ENCODE results near the gene PPIE. TPM values are rescaled to one million over a fixed set of nuclear protein-coding genes. Genes with fewer than 3 reads are reported as not detected.
A peak's percentile ranks its signal among the peaks of the same experiment; 100 is the strongest.

The PPIE gene
- total RNA-seq, 1 donor from 2014 or later, result 23.6 TPM

DNA sequence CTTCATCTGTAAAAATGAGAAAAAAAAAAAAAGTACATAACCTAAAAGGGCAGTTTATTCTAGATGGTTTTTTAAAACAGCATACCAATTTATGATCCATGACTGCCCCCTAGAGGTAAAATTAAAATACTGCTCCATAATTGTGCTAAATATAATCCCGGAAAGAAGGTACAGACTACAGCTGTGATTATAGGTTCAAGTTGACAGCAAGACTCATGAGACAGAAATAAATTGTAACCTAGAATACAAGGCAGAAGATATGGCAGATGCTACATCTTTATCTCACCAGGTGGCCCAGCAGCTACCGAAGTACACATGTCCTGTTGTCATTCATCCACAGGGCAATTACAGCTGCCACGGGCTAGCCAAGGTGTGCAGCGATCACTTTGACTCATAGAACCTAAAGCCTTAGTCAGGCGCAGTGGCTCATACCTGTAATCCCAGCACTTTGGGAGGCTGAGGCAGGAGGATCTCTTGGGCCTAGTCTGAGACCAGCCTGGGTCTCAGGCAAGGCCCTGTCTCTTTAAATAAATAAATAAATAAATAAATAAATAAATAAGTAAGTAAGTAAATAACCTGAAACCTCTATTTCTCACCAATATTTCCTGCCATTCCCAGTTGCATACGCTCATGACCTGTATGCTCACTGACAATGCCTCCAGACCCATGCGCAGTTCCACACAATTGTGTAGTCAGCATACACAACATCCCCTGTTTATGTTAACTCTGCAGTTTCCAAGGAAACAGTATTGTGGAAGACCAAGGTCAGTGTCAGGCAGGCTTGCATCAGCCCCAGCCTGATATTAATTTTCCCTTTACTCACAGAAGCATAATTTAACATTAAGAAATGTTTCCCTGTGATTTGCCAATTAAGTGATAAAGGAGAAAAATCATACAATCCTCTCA, 18.3 kb upstream of the PPIE start:
- DNase-seq, result no peak

DNA sequence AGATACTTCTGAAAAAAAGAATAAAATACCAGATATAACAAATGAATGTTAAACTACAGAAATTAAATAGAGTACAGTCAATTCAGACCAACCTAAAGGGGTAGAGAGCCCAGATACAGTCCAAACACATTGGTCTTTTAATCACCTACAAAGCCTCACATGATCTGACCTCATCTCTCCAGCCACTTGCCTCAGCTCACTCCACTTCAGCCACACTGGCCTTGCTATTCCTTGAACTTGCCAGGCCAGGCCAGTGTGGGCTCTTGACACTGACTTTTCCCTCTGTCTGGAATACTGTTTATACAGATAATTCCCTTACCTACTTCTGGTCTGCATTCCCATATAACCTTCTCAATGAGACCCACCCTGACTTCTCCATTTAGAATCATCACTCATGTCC, 17.0 kb upstream of the PPIE start:
- DNase-seq, result no peak

DNA sequence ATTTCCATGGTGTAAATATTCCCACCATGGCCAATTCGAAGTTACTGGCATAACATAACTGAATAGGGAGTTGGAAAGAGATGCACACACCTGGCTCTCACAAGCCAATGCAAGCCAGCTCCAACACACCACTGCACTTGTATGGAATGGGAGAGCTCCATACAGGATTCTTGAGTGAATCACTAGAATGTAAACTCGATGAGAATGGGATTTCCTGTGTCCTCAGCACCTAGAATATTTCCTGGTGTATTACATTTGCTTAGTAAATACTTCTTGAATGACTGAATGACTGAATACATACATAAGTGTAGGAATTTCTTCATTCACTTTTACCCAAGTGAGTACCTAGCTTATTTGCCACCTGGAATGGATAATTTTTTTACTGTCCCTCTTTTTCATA, 16.2 kb upstream of the PPIE start:
- DNase-seq, result no peak

DNA sequence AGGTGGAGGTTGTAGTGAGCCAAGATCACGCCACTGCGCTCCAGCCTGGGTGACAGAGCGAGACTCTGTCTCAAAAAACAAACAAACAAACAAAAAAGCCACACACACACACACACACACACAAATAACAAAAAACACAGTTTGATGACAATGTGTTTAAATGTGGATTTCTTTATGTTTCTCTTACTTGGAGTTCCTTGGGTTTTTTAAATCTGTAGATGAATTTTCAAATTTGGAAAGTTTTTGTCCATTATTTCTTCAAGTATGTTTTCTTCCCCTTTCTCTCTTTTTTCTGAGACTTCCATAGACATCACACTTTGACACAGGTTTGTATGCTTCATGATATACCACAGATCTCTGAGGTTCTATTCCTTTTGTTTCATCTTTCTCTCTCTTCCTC, 12.1 kb upstream of the PPIE start:
- no peak for DNase-seq

DNA sequence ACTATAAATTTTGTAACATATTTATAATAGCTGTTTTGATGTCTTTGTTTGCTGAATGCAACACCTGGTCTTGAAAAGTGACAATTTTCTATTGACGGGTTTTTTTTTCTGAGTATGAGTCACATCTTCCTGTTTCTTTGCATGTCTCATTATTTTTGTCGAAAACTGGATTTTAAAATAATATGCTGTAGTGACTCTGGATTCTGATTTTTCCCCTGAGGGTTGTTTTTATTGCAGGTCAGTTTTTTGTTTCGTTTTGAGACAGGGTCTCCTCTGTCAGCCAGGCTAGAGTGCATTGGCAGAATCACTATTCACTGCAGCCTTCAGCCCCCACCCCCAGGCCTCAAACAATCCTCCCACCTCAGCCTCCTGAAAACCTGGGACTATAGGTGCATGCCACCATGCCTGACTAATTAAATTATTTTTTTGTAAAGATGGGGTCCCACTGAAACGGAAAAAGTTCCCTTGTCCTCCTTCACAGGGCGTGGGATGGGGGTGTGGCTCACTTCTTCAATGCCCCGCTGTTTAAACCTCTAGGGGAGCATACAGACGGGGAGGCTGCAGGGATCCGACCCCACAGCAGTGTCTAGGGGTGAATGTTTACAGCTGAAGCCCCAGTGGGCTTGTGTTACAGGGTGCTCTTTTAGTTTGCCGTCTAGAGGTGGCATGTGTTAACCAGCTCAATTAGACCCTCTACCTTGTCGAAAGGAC, 11.3 kb upstream of the PPIE start:
- no peak for DNase-seq

DNA sequence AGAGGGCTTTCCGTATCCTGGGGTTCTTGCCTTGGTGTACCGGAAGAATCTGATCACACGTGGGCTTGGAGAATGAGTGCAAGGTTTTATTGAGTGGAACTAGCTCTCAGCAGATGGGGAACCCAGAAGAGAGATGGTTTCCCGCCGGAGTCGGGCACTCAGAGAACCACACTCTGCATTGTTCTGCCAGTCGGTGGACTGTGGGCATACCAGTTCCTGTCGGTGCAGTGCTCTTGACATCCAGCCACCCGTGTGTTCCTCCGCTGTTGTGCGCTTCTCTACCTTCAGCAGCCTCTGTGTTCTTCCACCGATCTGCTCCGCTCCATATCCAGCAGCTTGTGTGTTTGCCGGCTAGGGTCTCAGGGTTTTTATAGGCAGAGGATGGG, 10.8 kb upstream of the PPIE start:
- no peak for DNase-seq

DNA sequence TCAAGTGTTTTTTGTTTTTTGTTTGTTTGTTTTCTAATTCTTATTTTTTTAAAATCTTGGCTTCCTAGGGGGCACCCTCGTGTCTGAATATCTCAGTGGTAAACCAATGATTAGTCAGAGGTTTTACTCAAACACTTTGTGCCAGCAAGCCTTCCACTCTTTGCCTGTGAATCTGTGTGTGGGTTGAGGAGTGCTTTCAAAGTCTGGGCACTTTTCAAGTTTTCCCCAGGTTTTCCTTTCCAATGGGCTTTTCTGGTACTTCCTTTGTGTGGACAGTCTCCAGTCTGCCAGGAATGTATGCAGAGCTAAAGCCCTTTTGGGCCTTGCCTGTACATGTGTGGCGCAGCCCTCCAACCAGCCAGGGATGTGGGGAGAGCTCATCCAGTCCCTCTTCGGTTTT, 9.7 kb upstream of the PPIE start:
- peak; percentile 5 for DNase-seq

DNA sequence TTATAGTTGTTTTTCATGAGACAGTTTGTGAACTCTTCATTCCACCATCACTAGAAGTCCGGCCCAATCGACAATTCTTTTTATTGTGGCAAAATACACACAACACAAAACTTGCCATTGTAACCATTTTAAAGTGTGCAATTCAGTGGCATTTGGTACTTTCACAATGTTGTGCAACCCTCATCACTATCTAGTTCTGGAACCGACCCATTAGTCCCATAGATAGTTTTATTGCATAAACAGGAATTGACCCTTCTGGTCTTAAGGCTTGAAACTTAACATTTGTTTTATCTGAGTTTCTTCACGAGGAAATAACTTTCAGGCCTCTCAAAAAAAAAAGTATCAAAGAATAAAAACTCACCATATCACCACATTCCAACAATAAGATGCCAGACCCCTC, 8.8 kb upstream of the PPIE start:
- no peak for DNase-seq

DNA sequence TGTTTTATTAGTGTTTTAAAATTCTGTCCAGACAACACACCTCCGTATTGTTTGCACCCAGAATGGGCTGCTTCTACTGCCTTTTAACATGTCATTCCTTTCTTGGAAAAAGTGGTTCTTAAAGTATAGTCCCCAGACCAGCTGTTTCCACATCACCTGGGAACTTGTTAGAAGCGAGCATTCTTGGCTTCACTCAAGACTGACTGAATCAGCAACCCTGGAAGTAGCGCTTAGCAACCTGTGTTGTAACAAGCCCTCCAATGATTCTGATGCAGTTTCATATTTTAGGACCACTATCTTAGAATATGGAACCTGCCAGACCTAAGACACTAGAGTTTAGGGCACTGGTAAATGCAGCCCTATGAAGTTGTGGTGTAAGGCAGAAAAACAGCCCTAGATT, 6.0 kb upstream of the PPIE start:
- DNase-seq, result no peak

DNA sequence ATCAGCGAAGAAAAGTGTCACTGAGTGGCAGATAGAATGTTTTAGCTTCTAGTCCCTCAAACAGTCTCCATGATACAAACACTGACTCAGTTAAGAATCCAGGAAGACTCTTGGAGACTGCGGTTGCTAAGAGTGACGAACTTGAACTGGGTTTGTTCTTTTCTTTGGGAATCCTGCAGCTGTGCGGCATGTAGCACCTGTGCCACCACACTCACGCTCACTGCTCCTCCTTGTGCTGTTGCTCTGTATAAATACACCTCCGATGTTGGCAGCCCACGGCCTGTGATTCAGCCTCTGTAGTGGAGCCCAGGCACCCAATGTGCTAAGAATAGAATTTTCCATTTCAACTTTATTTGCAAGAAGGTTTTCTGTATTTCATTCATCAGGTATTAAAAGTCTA, 5.5 kb upstream of the PPIE start:
- DNase-seq, result peak; percentile 63

DNA sequence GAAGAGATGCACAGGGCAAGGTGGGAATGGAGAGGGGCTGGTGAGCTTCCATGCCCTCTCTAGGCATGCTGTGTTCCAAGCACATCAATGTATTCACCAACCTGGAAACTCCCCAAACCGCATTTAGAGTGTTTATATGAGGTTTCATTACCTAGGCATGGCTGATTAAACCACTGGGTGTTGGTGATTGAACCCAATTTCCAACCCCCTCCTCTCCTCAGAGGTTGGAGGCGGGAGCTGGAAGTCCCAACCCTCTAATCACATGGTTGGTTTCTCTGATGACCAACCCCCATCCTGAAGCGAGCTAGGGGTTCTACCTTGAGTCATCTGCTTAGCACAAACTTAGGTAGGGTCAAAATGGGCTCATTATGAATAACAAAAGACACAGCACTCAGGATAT, 3.0 kb upstream of the PPIE start:
- no peak for DNase-seq

DNA sequence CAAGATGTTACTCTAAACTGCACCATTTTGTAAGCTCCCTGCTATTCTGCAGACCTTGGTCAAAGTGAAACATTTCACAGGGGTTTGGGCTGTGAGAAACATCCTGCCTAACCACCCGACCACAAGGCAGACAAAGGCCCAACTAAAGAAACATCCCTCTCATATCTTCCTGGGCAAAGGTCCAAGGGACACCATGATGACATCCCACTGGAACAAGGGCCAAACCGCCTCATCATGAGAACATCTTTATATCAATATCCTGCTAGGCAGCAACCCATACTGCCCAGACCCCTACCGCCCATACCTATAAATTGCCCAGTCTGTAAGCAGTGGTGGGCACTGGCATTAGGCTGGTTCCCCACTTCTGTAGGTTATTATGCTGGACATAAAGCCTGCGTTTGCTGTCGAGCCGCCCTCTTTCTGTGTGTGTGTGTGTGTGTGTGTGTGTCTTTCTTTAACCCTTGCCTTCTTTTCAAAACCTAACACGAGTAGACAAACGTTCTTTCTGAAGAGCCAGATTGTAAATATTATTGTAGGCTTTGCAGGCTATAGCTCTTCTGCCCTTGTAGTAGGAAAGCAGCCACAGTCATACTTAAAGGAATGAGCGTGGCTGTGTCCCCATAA, 1.0 kb upstream of the PPIE start:
- DNase-seq, result no peak

DNA sequence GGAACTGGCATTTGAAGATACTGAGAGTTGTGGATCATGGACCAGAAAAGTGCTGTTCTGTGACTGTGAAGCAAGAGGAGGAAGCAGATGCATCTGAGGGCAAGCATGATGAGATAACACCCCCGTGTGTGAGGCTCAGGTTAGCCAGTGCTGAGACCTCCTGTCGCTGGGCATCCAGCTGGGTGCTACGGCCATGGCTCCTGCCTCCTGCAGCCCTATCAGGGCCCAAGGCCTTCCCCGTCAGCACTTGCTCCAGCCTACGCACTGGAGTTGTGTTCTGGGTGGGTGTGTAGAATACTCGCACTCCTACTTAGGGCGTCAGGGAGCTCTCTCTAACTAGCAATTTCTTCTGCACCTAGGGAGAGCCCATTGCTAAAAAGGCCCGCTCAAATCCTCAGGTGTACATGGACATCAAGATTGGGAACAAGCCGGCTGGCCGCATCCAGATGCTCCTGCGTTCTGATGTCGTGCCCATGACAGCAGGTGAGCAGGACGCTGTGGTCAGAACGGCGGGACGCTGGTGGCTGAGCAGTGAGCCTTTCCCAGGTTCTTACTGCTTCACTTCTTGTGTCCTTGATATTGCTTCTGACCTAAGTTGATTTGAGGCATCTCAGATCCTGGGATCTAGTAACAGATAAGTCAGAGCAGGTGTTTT, 6.5 kb downstream of the PPIE start:
- DNase-seq, result no peak

DNA sequence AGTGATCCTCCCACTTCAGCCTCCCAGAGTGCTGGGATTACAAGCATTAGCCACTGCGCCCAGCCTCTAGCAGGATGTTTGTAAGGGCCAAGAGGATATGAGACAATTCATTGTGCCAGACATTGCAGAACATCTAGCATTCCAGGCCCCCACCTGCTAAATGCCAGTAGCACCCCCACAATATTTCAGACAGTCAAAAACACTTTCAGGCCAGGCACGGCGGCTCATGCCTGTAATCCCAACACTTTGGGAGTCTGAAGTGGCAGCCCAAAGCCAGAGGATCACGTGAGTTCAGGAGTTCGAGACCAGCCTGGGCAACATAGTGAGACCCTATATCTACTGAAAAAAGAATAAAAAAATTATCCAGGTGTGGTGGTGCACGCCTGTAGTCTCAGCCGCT, 12.9 kb downstream of the PPIE start:
- DNase-seq, result no peak

DNA sequence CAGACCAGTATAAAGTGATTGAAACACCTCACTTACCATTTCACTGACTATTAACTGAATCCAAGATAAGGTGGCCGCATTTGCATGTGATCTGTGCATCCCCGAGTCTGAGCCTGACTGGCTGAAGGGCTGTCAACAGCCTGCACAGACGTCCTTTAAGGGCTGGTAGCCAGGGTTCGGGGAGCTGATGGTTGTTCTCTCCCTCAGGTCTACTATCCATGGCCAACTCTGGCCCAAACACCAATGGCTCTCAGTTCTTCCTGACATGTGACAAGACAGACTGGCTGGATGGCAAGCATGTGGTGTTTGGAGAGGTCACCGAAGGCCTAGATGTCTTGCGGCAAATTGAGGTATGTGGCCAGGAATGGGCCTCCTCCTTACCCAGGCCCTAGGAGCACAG, 14.0 kb downstream of the PPIE start:
- DNase-seq, result no peak

DNA sequence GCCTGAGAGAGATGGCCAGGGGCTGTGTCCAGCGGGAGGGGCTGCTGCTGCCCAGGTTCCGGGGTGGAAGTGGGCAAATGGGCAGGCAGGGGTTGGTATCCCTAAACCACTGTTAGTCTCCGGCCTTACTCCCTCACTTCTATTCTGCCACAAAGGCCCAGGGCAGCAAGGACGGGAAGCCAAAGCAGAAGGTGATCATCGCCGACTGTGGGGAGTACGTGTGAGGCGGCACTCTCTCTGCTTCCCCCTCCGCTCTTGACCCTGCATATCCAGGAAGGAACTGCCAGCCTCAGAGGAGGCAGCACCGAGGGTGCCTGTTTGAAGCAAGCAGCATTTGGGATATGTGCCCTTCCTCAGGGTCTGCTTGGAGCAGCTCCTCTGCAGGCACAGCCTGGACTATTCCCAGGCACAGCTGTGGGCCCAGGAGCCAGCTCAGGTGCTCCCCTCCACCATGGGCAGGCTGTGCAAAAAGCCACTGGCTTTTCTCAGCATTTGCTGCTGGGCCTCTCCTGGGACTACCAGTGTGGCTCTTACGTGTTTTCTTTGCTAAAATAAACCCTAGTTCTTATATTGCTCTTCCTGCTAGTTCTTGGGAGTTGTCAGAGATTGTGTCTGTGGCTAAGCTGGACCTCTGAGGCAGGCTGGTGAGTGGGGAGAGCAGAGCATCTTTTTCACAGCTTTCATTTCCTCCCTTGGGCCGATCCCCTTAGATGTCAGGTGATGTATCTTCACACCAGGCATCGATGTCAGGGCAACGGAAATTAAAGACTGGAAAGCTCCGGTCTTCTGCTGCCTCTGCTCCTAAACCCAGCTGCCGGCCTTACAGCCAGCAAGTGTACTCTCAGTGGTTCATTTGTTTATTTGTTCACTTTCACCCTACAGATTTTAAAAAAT, 14.7 kb downstream of the PPIE start:
- no peak for DNase-seq

DNA sequence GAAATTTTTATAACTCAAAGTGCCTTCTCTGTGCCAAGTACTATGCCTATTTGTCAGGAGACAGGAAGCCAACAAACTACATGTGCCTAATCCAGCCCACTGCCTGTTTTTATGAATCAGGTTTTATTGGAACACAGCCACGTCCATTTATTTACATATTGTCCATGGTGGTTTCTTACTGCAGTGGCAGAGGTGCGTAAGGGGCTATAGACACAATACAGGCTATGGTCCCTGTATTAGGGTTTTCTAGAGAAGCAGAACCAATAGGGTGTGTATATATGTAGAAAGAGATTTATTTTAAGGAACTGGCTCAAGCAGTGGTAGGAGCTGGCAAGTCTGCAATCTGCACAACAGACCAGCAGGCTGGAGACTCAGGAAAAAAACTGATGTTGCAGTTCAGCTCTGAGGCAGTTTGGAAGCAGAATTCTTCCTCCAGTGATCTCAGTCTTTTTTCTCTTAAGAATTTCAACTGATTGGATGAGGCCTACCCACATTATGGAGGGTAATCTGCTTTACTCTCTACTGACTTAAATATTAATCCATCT, 15.4 kb downstream of the PPIE start:
- no peak for DNase-seq

DNA sequence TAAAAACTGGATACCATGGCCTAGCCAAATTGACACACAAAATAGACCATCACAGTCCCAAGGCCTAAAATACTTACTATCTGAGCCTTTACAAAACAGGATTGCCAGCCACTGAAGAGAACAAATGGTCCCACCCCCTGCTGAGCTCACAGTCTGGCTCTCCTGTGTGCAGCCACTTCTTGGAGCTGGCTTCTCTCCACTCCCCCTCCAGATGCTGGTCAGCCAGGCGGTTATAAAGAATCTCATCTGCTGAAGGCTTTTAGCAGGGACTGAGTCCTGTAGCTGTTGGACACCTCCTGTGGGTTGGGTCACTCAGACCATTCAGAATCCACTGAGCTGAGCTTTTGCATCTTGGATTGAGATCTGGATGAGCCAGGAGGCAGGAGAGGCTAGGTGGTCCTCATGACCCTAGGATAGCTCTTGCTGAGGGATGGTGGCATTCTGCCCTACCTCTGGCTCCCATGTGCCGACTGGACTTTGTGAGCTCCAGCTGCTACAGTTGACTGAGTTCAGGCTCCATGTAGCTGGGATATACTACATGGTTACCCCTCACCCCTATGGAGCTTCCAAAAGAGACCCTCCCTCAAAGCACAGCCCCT, 16.3 kb downstream of the PPIE start:
- DNase-seq, result no peak

DNA sequence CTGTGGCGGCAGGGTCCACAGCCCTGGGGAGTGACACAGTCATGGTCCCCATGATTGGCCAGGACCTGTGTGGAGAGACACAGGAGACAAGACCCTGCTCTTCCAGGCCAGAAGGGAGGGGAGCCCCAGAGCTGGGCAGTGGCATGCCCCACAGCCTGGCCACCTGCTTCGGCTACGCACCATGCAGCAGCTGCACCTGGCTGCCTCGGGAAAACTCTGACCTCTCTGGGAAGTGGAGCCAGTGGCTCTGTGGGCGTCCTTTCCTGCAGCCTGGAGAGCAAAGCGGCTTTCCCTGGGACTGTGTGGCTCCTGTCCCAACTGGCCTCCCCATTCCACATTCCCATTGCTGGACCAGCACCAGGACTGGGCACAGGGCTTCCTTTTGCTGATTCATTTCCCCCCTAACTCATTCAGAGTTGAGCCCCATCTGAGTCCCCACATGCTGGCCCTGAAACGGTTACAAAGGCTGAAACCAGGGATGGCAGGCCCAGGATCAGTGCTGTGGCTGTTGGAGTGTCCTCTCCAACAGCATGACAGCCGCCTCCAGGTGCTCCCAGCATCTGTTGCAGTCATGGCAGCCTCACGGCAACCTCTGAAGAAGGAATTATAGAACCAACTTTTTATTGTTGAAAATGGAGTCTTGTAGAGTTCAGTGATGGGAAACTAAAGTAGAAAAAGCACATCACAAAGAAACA, 17.4 kb downstream of the PPIE start:
- no peak for DNase-seq

DNA sequence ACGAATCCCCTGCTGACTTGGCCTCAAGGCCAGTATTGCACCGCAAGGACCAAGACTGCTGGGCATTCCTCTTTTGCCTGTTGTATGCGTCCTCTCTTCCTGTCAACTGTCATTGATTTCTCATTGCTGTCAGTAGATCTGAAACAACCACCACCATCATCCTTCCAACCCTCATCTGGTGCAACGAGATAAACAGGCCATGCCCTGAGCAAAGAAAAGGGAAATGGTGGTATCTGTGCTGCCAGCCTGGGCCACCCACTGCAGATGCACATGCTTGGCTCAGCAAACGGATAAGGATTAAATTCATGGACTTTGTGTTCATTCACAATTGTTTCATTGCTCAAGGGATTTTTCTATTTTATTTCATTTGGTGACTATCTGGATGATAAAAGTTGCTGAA, 18.8 kb downstream of the PPIE start:
- DNase-seq, result no peak
